ENCODE data around the gene IL11RA.

The IL11RA gene

GRCh38 chr9:34669809-34670562 lies 18.0 kb downstream of the IL11RA start:
- peaks cover 11% of the 10 kb centered on the region for H3K4me1 Mint-ChIP-seq
- H3K27me3 Mint-ChIP-seq, result peaks cover 15% of the 10 kb centered on the region
- no peak for DNase-seq
- H3K36me3 Mint-ChIP-seq, result peaks cover 21% of the 10 kb centered on the region
- CTCF ChIA-PET, result interaction anchor here (1.1 kb wide), 1 partner anchor 33 kb away, joined by 3 read pairs; no protein-coding TSS in a partner anchor
- H3K9me3 Mint-ChIP-seq, result peaks cover 14% of the 10 kb centered on the region
- H3K27ac Mint-ChIP-seq, result no peak overlapping the region
- H3K4me3 Mint-ChIP-seq, result no peak overlapping the region

- CTCF ChIA-PET, result no interaction called here
- peaks cover 5% of the 10 kb centered on the region for H3K4me1 Mint-ChIP-seq
- peaks cover 14% of the 10 kb centered on the region for H3K9me3 Mint-ChIP-seq
Measured at GRCh38 chr9:34671307-34671706, 19.3 kb downstream of the IL11RA start.

GRCh38 chr9:34674440-34674839 lies 22.5 kb downstream of the IL11RA start:
- H3K27ac Mint-ChIP-seq, result no peak overlapping the region
- peaks cover under 1% of the 10 kb centered on the region for H3K27me3 Mint-ChIP-seq
- peaks cover 7% of the 10 kb centered on the region for H3K36me3 Mint-ChIP-seq
- DNase-seq, result no peak
- H3K4me3 Mint-ChIP-seq, result no peak overlapping the region
- H3K9me3 Mint-ChIP-seq, result peaks cover 7% of the 10 kb centered on the region
- CTCF ChIA-PET, result interaction anchor here (0.6 to 1.1 kb wide), 4 partner anchors 9 to 28 kb away, joined by 3 to 7 read pairs (median 4); no protein-coding TSS in a partner anchor
- H3K4me1 Mint-ChIP-seq, result no peaks in the 10 kb centered on the region

More at GRCh38 chr9:34671307-34671706, 19.3 kb downstream of the IL11RA start:
- peaks cover 19% of the 10 kb centered on the region for H3K36me3 Mint-ChIP-seq
- H3K4me3 Mint-ChIP-seq, result no peak overlapping the region
- peaks cover 8% of the 10 kb centered on the region for H3K27me3 Mint-ChIP-seq
- DNase-seq, result no peak
- H3K27ac Mint-ChIP-seq, result no peak overlapping the region

- Mint-ChIP-seq H3K9me3 (peaks cover 3% of the 10 kb centered on the region), H3K27ac (no peak overlapping the region), H3K36me3 (peaks cover 3% of the 10 kb centered on the region)
Measured at GRCh38 chr9:34675048-34675714, 23.2 kb downstream of the IL11RA start.

DNA sequence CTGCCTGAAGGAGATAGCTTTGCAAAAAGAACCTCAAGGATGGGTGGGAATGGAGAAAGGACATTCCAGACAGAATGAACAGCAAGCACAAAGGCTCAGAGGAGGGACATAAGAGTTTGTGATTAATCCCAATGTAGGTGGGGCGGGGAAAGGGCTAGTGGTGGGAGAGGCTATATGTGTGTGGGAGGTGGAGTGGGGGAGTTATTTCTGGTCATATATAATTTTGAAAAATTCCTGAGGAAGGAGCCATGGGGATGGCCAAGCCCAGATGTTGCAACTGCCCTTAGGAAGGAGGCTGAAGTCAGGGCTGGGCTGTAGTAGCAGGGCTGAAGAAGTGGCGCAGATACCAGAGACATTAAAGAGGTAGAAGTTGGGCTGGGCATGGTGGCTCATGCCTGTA lies 23.9 kb downstream of the IL11RA start:
- H3K4me3 Mint-ChIP-seq, result no peak overlapping the region
- DNase-seq, result no peak
- H3K4me1 Mint-ChIP-seq, result no peaks in the 10 kb centered on the region
- H3K27me3 Mint-ChIP-seq, result no peaks in the 10 kb centered on the region
- H3K9me3 Mint-ChIP-seq, result no peaks in the 10 kb centered on the region
- CTCF ChIA-PET, result interaction anchor here (1.1 kb wide), 1 partner anchor 27 kb away, joined by 5 read pairs; no protein-coding TSS in a partner anchor
- H3K36me3 Mint-ChIP-seq, result no peaks in the 10 kb centered on the region
- H3K27ac Mint-ChIP-seq, result no peak overlapping the region

More at GRCh38 chr9:34675048-34675714, 23.2 kb downstream of the IL11RA start:
- DNase-seq, result peak; percentile 74
- Mint-ChIP-seq H3K4me3 (no peak overlapping the region), H3K4me1 (no peaks in the 10 kb centered on the region), H3K27me3 (no peaks in the 10 kb centered on the region)
- CTCF ChIA-PET, result interaction anchor here (0.6 to 1.1 kb wide), 4 partner anchors 10 to 27 kb away, joined by 3 to 7 read pairs (median 4); no protein-coding TSS in a partner anchor

DNA sequence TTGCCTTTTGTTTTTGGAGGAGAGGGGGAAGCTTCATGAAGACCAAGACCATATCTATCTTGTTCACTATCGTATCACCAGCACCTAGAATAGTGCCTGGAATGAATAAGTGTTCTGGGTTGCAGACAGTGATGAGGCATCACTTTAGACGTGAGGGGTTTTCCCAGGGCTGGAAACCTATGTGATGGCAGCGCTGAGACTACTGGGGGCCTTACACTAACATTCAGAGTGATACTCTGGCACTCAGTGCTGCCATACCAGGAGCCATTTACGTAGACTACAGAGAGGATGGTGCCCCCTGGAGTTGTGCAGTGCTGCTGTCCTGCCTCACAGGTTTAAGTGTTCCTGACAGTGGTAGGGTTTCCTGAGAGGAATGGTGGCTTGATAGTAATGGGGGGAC lies 32.2 kb downstream of the IL11RA start:
- CTCF ChIA-PET, result interaction anchor here (1.2 to 4.4 kb wide), 2 partner anchors 8 to 17 kb away, joined by 3 to 27 read pairs; no protein-coding TSS in a partner anchor
- no peaks in the 10 kb centered on the region for H3K4me1 Mint-ChIP-seq
- H3K36me3 Mint-ChIP-seq, result no peaks in the 10 kb centered on the region
- no peak overlapping the region for H3K27ac Mint-ChIP-seq
- no peak for DNase-seq
- no peak overlapping the region for H3K4me3 Mint-ChIP-seq
- H3K27me3 Mint-ChIP-seq, result peaks cover 13% of the 10 kb centered on the region
- H3K9me3 Mint-ChIP-seq, result no peaks in the 10 kb centered on the region

- CTCF ChIA-PET, result interaction anchor here (4.4 kb wide), 1 partner anchor 16 kb away, joined by 27 read pairs; no protein-coding TSS in a partner anchor
- Mint-ChIP-seq H3K4me1 (no peaks in the 10 kb centered on the region), H3K4me3 (no peak overlapping the region), H3K27ac (peak overlapping the region; percentile 16), H3K27me3 (peaks cover 16% of the 10 kb centered on the region), H3K36me3 (no peaks in the 10 kb centered on the region), H3K9me3 (no peaks in the 10 kb centered on the region)
- DNase-seq, result no peak
Measured at GRCh38 chr9:34684816-34685215, 32.8 kb downstream of the IL11RA start.

- CTCF ChIA-PET, result interaction anchor here (4.4 kb wide), 1 partner anchor 15 kb away, joined by 27 read pairs; no protein-coding TSS in a partner anchor
- Mint-ChIP-seq H3K36me3 (no peaks in the 10 kb centered on the region), H3K4me1 (no peaks in the 10 kb centered on the region), H3K9me3 (no peaks in the 10 kb centered on the region), H3K4me3 (no peak overlapping the region), H3K27ac (no peak overlapping the region), H3K27me3 (peaks cover 18% of the 10 kb centered on the region)
- no peak for DNase-seq
Measured at GRCh38 chr9:34685591-34685990, 33.6 kb downstream of the IL11RA start.

- no peaks in the 10 kb centered on the region for H3K36me3 Mint-ChIP-seq
- CTCF ChIA-PET, result interaction anchor here (0.7 to 4.4 kb wide), 2 partner anchors 13 to 15 kb away, joined by 3 to 27 read pairs; no protein-coding TSS in a partner anchor
- peaks cover 21% of the 10 kb centered on the region for H3K27me3 Mint-ChIP-seq
- H3K4me3 Mint-ChIP-seq, result no peak overlapping the region
- no peaks in the 10 kb centered on the region for H3K9me3 Mint-ChIP-seq
- DNase-seq, result no peak
- no peak overlapping the region for H3K27ac Mint-ChIP-seq
- no peaks in the 10 kb centered on the region for H3K4me1 Mint-ChIP-seq
Measured at GRCh38 chr9:34686231-34686630, 34.2 kb downstream of the IL11RA start.

GRCh38 chr9:34686732-34687131 lies 34.7 kb downstream of the IL11RA start:
- peaks cover 18% of the 10 kb centered on the region for H3K27me3 Mint-ChIP-seq
- H3K36me3 Mint-ChIP-seq, result no peaks in the 10 kb centered on the region
- CTCF ChIA-PET, result interaction anchor here (0.7 to 4.4 kb wide), 2 partner anchors 13 to 14 kb away, joined by 3 to 27 read pairs; no protein-coding TSS in a partner anchor
- H3K9me3 Mint-ChIP-seq, result no peaks in the 10 kb centered on the region
- H3K27ac Mint-ChIP-seq, result no peak overlapping the region
- no peaks in the 10 kb centered on the region for H3K4me1 Mint-ChIP-seq
- H3K4me3 Mint-ChIP-seq, result no peak overlapping the region
- no peak for DNase-seq

DNA sequence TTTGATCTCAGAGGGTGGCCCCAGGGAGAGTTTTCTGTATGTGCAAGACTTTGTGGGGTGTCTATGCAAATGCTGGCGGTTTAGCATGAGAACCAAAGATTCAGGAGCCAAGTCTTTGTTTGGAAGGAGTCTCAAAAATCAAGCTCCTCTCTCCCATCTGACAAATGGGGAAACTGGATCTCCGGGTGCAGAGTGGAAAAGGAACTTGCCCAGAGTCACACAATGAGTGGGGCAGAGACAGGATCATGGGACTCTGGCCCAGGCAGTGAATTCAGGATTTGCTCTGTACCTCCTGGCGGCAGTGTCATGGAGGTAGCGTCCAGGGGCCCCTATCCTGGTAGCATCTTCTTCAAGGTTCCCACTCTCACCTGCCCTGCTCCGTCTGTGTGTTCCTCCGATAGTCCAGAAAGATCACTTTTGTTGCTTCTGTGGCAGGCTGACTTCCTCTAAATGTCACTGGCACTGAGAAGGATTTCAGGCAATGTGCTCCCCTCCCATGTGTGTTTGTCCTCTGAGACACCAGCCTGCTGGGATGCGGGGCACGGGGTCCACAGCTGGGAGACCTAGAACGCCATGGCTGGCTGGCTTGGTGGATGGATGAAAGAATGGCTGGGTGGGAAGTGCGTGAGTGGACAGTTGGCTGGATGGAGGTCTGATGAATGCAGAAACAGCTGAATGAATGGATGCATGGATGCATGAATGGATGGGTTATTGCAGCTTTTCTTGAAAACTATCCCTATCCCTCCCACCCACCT lies 35.5 kb downstream of the IL11RA start:
- Mint-ChIP-seq H3K9me3 (no peaks in the 10 kb centered on the region), H3K27me3 (peaks cover 18% of the 10 kb centered on the region), H3K27ac (no peak overlapping the region), H3K4me1 (no peaks in the 10 kb centered on the region), H3K36me3 (no peaks in the 10 kb centered on the region), H3K4me3 (no peak overlapping the region)
- DNase-seq, result peak; percentile 17
- CTCF ChIA-PET, result interaction anchor here (4.4 kb wide), 1 partner anchor 14 kb away, joined by 27 read pairs; no protein-coding TSS in a partner anchor

GRCh38 chr9:34688329-34689115 lies 36.5 kb downstream of the IL11RA start:
- peak; percentile 14 for DNase-seq
- no peak overlapping the region for H3K27ac Mint-ChIP-seq
- no peaks in the 10 kb centered on the region for H3K4me1 Mint-ChIP-seq
- CTCF ChIA-PET, result interaction anchor here (4.4 kb wide), 1 partner anchor 12 kb away, joined by 27 read pairs; no protein-coding TSS in a partner anchor
- H3K4me3 Mint-ChIP-seq, result no peak overlapping the region
- no peaks in the 10 kb centered on the region for H3K36me3 Mint-ChIP-seq
- peaks cover 18% of the 10 kb centered on the region for H3K27me3 Mint-ChIP-seq
- no peaks in the 10 kb centered on the region for H3K9me3 Mint-ChIP-seq

- H3K36me3 Mint-ChIP-seq, result no peaks in the 10 kb centered on the region
- no peak overlapping the region for H3K27ac Mint-ChIP-seq
- H3K4me1 Mint-ChIP-seq, result no peaks in the 10 kb centered on the region
- peaks cover 18% of the 10 kb centered on the region for H3K27me3 Mint-ChIP-seq
- H3K4me3 Mint-ChIP-seq, result no peak overlapping the region
- peak; percentile 8 for DNase-seq
- H3K9me3 Mint-ChIP-seq, result no peaks in the 10 kb centered on the region
- CTCF ChIA-PET, result no interaction called here
Measured at GRCh38 chr9:34689116-34689470, 37.1 kb downstream of the IL11RA start.

Measured in activated naive CD4-positive, alpha-beta T cell treated with anti-CD3 and anti-CD28 coated beads, Interleukin-2, amount 10 ng/mL, durations not matched to agents 7 days and 5 days (primary cell).